PC-9 (cell line): ENCODE results near the gene MAPKAP1. TPM values are rescaled to one million over a fixed set of nuclear protein-coding genes. Genes with fewer than 3 reads are reported as not detected.
"Not testable (repeated sequence)": the region's sequence is repeated elsewhere in the genome, so short reads cannot be mapped to it uniquely, and the experiment has no call there.

Source experiments
- BruUV-seq: library from RNA; stranded (reverse); fragments of 400-500 nt; replicated peaks from 2 replicates; lab custom pipeline; 2021; lab: Mats Ljungman, UMichigan
- CTCF ChIA-PET: fragments of 300-600 bp; sonication (Branson Sonifier 250); formaldehyde crosslinking; loops from one replicate; lab custom pipeline; 2022; ENCODE audit warnings: antibody characterized with exemption; lab: Charles Lee
- POLR2A ChIA-PET: fragments of 300-600 bp; sonication (Branson Sonifier 250); formaldehyde crosslinking; loops from one replicate; lab custom pipeline; 2022; ENCODE audit warnings: antibody characterized with exemption; ENCODE audit not compliant: unreplicated experiment; lab: Charles Lee
- DNase-seq, 2 experiments: peaks; one replicate each; pipeline versions ENCODE4 v3.0.0 to v3.0.0-alpha.2; 2015 to 2022; ENCODE audit warnings: mixed read lengths in 1 of 2
- H2AFZ ChIP-seq: fragments of 200-600 bp; sonication (generic); 2 replicates; pipeline ENCODE4 v1.8.1; 2017; ENCODE audit warnings: antibody characterized with exemption
- H3F3A ChIP-seq: fragments of 200-600 bp; sonication (generic); 2 replicates; pipeline ENCODE4 v1.8.1; 2017; ENCODE audit warnings: antibody characterized with exemption, mild to moderate bottlenecking, low read depth; ENCODE audit not compliant: insufficient read depth
- H3K27ac ChIP-seq: fragments of 200-600 bp; sonication (generic); 2 replicates; pipeline ENCODE4 v1.6.1; 2016; ENCODE audit warnings: mixed run types
- H3K27me3 ChIP-seq: fragments of 200-600 bp; sonication (generic); 2 replicates; pipeline ENCODE4 v1.6.1; 2016; ENCODE audit warnings: low read depth, mixed run types; ENCODE audit not compliant: insufficient read depth
- H3K36me3 ChIP-seq: fragments of 200-600 bp; sonication (generic); 2 replicates; pipeline ENCODE4 v1.6.1; 2016; ENCODE audit warnings: low read depth, mixed run types
- H3K4me1 ChIP-seq: fragments of 200-600 bp; sonication (generic); replicated peaks from 2 replicates; pipeline ENCODE4 v1.6.1; 2016; ENCODE audit warnings: mixed run types; ENCODE audit not compliant: insufficient read depth
- H3K4me2 ChIP-seq: fragments of 200-600 bp; sonication (generic); 2 replicates; pipeline ENCODE4 v1.6.1; 2017; ENCODE audit warnings: mixed run types
- H3K4me3 ChIP-seq: fragments of 200-600 bp; sonication (generic); 2 replicates; pipeline ENCODE4 v1.6.1; 2016; ENCODE audit warnings: mixed run types
- H3K79me2 ChIP-seq: fragments of 200-600 bp; sonication (generic); 2 replicates; pipeline ENCODE4 v1.6.1; 2017; ENCODE audit warnings: low read depth, mixed run types
- H3K9me2 ChIP-seq: fragments of 200-600 bp; sonication (generic); 2 replicates; pipeline ENCODE4 v1.8.1; 2017; ENCODE audit warnings: mild to moderate bottlenecking; ENCODE audit not compliant: insufficient read depth
- H3K9me3 ChIP-seq: fragments of 200-600 bp; sonication (generic); 2 replicates; pipeline ENCODE4 v1.8.1; 2016; ENCODE audit warnings: low read depth; ENCODE audit not compliant: insufficient read depth
- H4K20me1 ChIP-seq: fragments of 200-600 bp; sonication (generic); 2 replicates; pipeline ENCODE4 v1.8.1; 2017; ENCODE audit not compliant: insufficient read depth
- EZH2 ChIP-seq: fragments of 200-600 bp; sonication (generic); IDR thresholded peaks from 2 replicates; pipeline ENCODE4 v1.8.0; 2017; ENCODE audit warnings: antibody characterized with exemption, low read depth
- intact Hi-C: fragments of 100-400 bp; cut with micrococcal nuclease; formaldehyde crosslinking; loops from one replicate; pipeline ENCODE4 v1.10.0; 2022; ENCODE audit not compliant: unreplicated experiment
- total RNA-seq: library from RNA; stranded (reverse); gene quantifications from 2 replicates; pipeline ENCODE4 v1.2.3, GENCODE V29; 2021
- TF ChIP-seq, protein P1 (sequence below): fragments of 200-600 bp; sonication (generic); conservative IDR thresholded peaks from 2 replicates; pipeline ENCODE4 v1.6.1; 2017; ENCODE audit warnings: mixed run types, antibody characterized with exemption, mild to moderate bottlenecking, moderate library complexity

Gene MAPKAP1
- total RNA-seq, 1 experiment from 2014 or later, result 115 TPM

DNA sequence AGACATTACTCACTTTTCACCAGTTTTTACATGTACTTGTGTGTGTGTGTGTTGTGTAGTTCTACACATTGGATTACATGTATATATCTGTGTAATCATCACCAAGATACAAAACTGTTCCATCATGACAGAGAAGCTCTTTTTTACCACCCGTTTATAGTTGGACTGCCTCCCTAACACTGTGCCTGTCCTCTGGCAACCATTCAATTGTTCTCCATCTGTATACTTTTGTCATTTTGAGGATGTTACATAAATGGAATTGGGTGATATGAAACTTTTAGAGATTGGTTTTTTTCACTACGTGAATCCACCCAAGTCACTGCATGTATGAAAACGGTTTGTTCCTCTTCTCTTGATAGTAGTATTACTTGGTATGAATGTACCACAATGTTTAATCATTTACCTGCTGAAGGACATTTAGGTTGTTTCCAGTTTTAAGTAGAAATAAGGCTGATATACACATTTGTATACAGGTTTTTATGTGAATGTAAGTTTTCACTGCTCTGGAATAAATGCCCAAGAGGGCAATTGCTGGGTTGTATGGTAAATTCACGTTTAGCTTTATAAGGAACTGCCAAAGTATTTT is 126.2 kb downstream of the MAPKAP1 start:
- Histone ChIP-seq H3K9me3 (no peaks in the 10 kb centered on the region), H3K27ac (no peak overlapping the region), H3K4me1 (no peaks in the 10 kb centered on the region), H4K20me1 (no peaks in the 10 kb centered on the region; the same call in none of the 2 replicates), H3K36me3 (no peaks in the 10 kb centered on the region), H3K9me2 (no peaks in the 10 kb centered on the region), H3K79me2 (no peaks in the 10 kb centered on the region), H2AFZ (no peak overlapping the region), H3K4me2 (no peak overlapping the region), H3F3A (peaks cover 5% of the 10 kb centered on the region; the same call in 1 of the 2 replicates), H3K4me3 (no peak overlapping the region), H3K27me3 (no peaks in the 10 kb centered on the region)
- BruUV-seq, result no TSS peak
- ChIA-PET POLR2A (interaction anchor here (0.6 kb wide), 1 partner anchor 153 kb away, joined by 4 read pairs; no protein-coding TSS in a partner anchor), CTCF (interaction anchor here (1.0 kb wide), 1 partner anchor 22 kb away, joined by 3 read pairs; no protein-coding TSS in a partner anchor)
- no peak for DNase-seq
- TF ChIP-seq, protein P1, sequence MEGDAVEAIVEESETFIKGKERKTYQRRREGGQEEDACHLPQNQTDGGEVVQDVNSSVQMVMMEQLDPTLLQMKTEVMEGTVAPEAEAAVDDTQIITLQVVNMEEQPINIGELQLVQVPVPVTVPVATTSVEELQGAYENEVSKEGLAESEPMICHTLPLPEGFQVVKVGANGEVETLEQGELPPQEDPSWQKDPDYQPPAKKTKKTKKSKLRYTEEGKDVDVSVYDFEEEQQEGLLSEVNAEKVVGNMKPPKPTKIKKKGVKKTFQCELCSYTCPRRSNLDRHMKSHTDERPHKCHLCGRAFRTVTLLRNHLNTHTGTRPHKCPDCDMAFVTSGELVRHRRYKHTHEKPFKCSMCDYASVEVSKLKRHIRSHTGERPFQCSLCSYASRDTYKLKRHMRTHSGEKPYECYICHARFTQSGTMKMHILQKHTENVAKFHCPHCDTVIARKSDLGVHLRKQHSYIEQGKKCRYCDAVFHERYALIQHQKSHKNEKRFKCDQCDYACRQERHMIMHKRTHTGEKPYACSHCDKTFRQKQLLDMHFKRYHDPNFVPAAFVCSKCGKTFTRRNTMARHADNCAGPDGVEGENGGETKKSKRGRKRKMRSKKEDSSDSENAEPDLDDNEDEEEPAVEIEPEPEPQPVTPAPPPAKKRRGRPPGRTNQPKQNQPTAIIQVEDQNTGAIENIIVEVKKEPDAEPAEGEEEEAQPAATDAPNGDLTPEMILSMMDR, result no peak
- TF ChIP-seq EZH2, result no peak
- intact Hi-C loops, result no loop called here

DNA sequence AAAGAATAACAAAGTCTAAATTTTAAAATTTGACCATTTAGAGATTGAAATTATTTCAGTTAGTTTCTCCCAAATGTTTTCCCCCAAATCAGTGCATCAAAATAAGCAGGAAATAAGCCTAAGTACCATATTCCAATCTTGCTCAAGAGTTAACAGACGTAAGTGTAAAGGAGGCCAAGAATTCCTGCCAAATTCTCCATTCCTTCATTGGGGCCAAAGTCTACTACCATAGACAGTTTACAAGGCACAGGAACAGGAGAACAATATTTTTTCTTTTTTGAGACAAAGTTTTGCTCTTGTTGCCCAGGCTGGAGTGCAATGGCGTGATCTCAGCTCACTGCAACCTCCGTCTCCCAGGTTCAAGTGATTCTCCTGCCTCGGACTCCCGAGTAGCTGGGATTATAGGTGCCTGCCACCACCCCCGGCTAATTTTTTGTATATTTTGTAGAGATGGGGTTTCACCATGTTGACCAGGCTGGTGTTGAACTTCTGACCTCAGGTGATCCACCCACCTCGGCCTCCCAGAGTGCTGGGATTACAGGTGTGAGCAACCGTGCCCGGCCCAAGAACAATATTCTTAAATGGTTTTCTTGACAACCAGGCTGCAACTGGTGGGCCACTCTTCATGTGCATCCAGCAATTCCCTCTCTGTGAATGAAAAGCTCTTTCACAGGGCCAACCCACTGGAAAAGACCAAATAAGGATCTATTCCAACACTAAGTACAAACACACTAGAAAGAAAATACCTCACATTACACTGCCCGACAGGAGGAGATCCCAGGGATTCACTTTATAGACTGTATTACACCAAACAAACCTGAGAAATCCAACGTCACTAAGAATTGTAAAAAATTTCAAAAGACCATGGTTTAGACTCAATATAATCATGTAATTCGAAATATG is 127.7 kb downstream of the MAPKAP1 start:
- H3F3A ChIP-seq, result peaks cover 5% of the 10 kb centered on the region; the same call in 1 of the 2 replicates
- no peak overlapping the region for H3K4me2 ChIP-seq
- H4K20me1 ChIP-seq, result no peaks in the 10 kb centered on the region; the same call in 1 of the 2 replicates
- POLR2A ChIA-PET, result no interaction called here
- DNase-seq, result no peak
- H3K27me3 ChIP-seq, result no peaks in the 10 kb centered on the region
- H3K4me1 ChIP-seq, result no peaks in the 10 kb centered on the region
- BruUV-seq, result no TSS peak
- CTCF ChIA-PET, result no interaction called here
- H3K9me2 ChIP-seq, result no peaks in the 10 kb centered on the region
- intact Hi-C loops, result no loop called here
- no peak overlapping the region for H2AFZ ChIP-seq
- H3K79me2 ChIP-seq, result no peaks in the 10 kb centered on the region
- H3K36me3 ChIP-seq, result no peaks in the 10 kb centered on the region
- H3K9me3 ChIP-seq, result no peaks in the 10 kb centered on the region
- H3K27ac ChIP-seq, result no peak overlapping the region
- H3K4me3 ChIP-seq, result no peak overlapping the region
- TF ChIP-seq, protein P1, result no peak
- TF ChIP-seq EZH2, result no peak

DNA sequence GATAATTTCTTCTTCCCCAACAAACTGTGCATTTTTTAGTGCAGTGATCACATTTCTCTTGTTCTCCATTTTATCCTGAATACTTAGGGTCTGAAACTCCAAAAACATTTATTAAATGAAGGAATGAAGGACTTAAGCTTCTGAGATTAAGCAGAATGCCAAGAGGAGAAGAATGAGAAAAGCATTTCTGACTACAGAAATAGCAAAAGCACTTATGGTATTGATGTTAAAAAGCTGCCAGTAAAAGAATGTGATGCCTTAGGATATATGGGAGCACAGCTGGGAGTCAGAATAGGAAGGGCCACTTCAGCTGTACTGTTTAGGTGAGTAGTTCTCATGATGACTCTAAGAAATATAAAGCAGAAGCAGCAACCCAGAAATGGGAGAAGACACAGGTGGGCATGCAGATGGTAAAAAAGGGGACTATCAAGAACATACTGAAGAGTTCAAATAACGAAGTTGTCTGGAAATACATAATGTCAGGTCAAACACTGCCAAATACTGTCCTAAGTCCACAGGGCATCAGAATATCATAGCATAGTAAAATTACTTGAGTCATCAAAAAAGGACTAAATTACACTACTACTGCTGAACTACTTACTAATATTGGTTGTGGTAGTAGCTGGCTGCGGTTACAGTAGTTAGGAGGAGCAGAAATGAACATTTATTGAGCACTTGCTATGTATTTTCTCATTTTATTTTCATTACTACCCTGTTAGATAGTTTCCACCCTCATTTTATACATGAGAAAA is 132.7 kb downstream of the MAPKAP1 start:
- H3K79me2 ChIP-seq, result no peaks in the 10 kb centered on the region
- DNase-seq, result no peak
- H3K9me2 ChIP-seq, result no peaks in the 10 kb centered on the region
- no TSS peak for BruUV-seq
- H3K4me1 ChIP-seq, result no peaks in the 10 kb centered on the region
- H2AFZ ChIP-seq, result no peak overlapping the region
- no peaks in the 10 kb centered on the region for H4K20me1 ChIP-seq
- POLR2A ChIA-PET, result no interaction called here
- CTCF ChIA-PET, result no interaction called here
- no peak overlapping the region for H3K4me3 ChIP-seq
- H3K27ac ChIP-seq, result no peak overlapping the region
- intact Hi-C loops, result no loop called here
- H3K36me3 ChIP-seq, result no peaks in the 10 kb centered on the region
- H3K27me3 ChIP-seq, result no peaks in the 10 kb centered on the region
- H3F3A ChIP-seq, result no peaks in the 10 kb centered on the region
- TF ChIP-seq EZH2, result no peak
- TF ChIP-seq, protein P1, result no peak
- no peak overlapping the region for H3K4me2 ChIP-seq
- H3K9me3 ChIP-seq, result peaks cover 3% of the 10 kb centered on the region

DNA sequence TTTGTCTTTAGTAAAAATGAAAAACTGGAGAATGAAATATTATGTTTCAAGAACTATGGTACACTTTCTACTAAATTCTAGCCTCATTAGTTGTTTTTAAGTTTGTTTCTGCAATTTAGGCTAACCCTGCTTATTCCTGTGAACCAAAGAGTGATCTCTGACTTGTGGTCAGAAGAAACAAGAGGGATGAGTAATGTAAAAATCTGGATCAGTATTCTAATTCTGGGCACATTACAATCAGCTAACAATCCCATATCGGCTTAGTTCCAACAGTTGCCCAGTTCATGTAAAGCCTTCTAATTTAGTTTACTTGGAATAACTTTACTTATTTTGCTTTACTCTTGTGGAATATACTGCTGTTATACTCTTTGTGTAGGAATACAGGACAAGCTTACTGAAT is 134.5 kb downstream of the MAPKAP1 start:
- DNase-seq, H3K9me3 ChIP-seq, H3K27ac ChIP-seq, BruUV-seq, intact Hi-C loops, H2AFZ ChIP-seq, H3K79me2 ChIP-seq, H3F3A ChIP-seq, H4K20me1 ChIP-seq, H3K27me3 ChIP-seq, H3K4me1 ChIP-seq, POLR2A ChIA-PET, H3K9me2 ChIP-seq, H3K4me3 ChIP-seq, CTCF ChIA-PET, H3K4me2 ChIP-seq, H3K36me3 ChIP-seq: not testable (repeated sequence)
